SK-N-DZ (cell line): ENCODE results near the gene DEGS2. TPM values are rescaled to one million over a fixed set of nuclear protein-coding genes. Genes with fewer than 3 reads are reported as not detected.
"Not testable (repeated sequence)": the region's sequence is repeated elsewhere in the genome, so short reads cannot be mapped to it uniquely, and the experiment has no call there.

ENCODE experiments used
- DNase-seq: peaks from one replicate; pipeline ENCODE4 v3.0.0-alpha.2; 2015; ENCODE audit warnings: low spot score
- polyA plus RNA-seq, 2 experiments: library from polyadenylated mRNA; depleted of rRNA; stranded (reverse); fragments of >200 nt; gene quantifications; 2 replicates each; pipeline ENCODE4 v1.2.3, GENCODE V29; 2014

Gene DEGS2
- not detected in 2 replicates for polyA plus RNA-seq (2014; cell fraction: cytosol; rRNA removed)
- polyA plus RNA-seq (2014; cell fraction: nucleus; rRNA removed), result 0.04 TPM in 1 of 2 replicates, not detected in the other

- no peak for DNase-seq
Measured at GRCh38 chr14:100159094-100159864, at the start of gene DEGS2. DEGS2 (minus strand) TSS chr14:100159645; CDS start chr14:100159587, 58 bp downstream.

GRCh38 chr14:100208136-100208535 lies 48.7 kb upstream of the DEGS2 start:
- not testable (repeated sequence) for DNase-seq

DNA sequence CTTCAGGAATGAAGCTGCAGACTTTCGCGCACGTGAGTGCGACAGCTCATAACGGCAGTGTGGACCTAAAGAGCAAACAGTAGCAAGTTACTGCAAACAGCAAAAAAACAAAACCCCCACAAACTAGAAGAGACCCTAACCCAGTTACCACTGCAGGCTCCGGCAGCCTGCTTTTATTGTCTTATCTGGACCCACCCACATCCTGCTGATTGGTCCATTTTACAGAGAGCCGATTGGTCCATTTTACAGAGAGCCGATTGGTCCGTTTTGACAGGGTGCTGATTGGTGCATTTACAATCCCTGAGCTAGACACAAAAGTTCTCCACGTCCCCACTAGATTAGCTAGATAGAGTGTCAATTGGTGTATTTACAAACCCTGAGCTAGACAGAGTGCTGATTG lies 48.1 kb upstream of the DEGS2 start:
- not testable (repeated sequence) for DNase-seq

- not testable (repeated sequence) for DNase-seq
Measured at GRCh38 chr14:100204835-100205167, 45.4 kb upstream of the DEGS2 start.

DNA sequence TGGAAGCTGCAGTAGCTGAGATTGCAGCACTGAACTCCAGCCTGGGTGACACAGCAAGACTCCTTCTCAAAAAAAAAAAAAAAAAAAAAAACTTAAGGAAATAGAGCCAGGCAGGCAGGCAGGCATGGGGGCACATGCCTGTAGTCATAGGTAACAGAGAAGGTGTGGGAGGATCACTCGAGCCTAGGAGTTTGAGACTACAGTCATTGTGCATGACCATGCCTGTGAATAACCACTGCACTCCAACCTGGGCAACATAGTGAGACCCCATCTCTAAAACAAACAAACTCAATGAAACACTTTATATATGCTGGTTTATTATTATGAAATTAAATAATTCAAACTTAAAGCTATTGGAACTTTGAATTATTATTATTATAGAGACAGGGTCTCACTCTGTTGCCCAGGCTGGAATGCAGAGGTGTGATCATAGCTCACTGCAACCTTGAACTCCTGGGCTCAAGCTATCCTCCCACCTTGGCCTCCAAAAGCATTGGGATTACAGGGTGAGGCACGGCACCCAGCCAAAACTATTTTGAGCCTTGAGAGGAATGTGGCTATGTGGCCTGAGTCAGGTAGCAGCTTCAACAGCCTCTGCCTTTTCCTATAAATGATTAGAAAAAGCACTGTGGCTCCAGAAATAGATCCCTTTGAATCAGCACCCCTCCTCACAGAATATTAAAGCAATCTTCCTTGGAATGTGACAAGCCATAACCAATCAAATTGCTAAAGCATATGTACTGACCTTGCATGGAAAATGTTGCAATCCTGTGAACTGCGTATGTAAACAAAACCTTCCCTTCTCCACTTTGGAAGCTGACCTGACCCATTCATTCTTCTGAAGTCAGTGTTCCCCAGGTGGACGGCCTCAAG lies 44.8 kb upstream of the DEGS2 start:
- no peak for DNase-seq

DNA sequence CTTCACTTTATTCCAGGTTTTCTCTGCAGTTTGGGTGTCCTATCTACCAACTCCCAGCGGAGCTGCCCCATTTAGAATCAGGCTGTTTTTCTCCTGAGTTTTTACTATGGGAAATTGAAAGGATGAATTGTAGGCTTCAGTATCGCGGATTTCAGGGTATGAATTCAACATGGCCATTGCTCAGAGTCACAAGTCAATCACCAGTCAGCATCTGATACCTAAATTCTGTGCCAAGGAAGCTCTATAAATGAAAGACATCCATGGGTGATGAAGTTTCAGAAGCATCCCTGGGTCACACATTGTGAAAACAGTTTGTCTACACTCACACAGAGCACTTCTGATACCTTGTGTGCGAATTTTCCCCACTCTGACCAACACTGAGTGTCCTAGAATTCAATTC lies 43.7 kb upstream of the DEGS2 start:
- no peak for DNase-seq

- DNase-seq, result no peak
Measured at GRCh38 chr14:100202712-100203111, 43.3 kb upstream of the DEGS2 start.

GRCh38 chr14:100201701-100202100 lies 42.3 kb upstream of the DEGS2 start:
- no peak for DNase-seq

DNA sequence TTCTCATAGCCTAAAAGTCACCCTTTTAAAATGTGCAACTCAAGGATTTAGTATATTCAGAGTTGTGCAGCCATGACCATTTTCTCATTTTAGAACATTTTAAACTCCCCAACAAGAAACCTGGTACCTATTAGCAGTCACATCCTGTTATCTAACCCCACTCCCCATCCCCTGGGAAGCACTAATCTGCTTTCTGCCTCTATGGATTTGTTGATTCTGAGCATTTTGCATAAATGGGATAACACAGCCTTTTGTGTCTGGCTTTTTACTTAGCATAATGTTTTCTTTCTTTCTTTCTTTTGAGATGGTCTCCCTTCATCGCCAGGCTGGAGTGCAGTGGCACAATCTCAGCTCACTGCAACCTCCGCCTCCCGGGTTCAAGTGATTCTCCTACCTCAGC lies 40.9 kb upstream of the DEGS2 start:
- no peak for DNase-seq

GRCh38 chr14:100199240-100199860 lies 39.9 kb upstream of the DEGS2 start:
- DNase-seq, result no peak

- no peak for DNase-seq
Measured at GRCh38 chr14:100193417-100194357, 34.2 kb upstream of the DEGS2 start.

GRCh38 chr14:100192672-100193416 lies 33.4 kb upstream of the DEGS2 start:
- peak; percentile 95 for DNase-seq

- DNase-seq, result no peak
Measured at GRCh38 chr14:100192250-100192671, 32.8 kb upstream of the DEGS2 start.

DNA sequence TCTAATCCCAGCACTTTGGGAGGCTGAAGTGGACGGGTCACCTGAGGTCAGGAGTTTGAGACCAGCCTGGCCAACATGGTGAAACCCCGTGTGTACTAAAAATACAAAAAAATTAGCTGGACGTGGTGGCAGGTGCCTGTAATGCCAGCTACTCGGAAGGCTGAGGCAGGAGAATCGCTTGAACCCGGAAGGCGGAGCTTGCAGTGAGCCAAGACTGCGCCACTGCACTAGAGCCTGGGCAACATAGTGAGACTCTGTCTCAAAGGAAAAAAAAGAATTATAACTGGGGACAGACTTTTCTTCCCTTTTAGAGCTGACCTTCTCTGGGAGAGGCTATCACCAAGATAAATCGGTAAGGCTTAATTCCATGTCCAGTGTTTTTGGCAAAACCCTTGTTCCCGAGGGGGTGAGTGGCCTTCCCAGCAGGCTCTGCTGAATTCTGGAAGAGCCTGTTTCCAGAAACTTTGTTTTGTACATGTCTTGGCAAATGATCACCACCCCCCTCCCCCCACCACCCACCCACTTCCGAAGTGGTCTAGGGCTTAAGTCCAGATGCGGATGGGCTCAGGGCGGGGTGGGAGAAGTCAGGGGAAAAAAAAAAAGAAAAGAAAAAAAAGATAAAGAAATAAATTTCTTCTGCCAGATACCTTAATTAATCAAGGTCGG lies 32.3 kb upstream of the DEGS2 start:
- DNase-seq, result no peak

DNA sequence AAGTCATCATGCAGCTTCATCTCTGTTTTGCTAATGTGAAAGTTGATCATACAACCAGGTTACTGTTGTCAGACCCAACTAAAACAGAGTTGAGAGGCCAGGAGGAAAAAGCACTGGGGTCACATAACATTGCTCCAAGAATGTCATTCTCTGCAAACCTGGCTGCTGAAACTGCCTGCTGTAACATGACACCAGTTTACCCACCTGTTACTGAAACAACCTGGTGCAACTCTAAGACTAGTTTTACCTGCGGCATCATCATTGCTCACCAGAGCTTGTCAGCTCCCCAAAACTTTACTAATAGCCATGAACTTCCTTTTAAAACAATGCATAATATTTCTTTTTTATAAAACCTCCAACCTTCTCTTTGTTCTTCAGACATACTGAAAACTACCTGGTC lies 30.7 kb upstream of the DEGS2 start:
- DNase-seq, result no peak

DNA sequence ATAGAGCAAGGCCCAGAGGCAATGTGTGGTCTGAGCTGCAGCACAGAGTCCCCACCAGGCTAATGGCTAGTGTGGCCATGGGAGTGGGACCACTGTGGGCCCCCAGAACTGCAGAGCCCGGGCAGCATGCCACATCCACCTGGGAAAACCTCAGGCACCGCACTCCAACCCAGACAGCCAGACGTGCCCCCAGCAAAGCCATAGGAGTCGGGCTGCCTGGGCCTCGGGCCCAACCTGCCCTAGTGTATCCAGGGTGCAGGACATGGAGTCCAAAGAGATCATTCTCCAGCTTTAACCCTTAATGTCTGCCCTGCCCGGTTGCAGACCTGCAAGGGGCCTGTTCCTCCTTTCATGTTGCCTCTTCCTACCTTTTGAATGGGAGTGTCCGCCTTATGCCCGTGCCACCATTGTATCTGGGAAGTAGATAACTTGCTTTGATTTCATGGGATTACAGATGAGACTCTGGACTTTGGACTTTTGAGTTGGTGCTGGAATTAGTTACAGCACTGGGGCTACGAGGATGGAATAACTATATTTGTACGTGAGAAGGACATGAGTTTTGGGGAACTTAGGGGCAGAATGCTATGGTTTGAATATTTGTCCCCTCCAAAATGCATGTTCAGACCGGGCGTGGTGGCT lies 29.1 kb upstream of the DEGS2 start:
- DNase-seq, result no peak

GRCh38 chr14:100187247-100187833 lies 27.9 kb upstream of the DEGS2 start:
- no peak for DNase-seq

- not testable (repeated sequence) for DNase-seq
Measured at GRCh38 chr14:100181876-100182551, 22.6 kb upstream of the DEGS2 start.
